SH-SY5Y (cell line): ENCODE results near the gene MLLT11.

ENCODE experiments used
- GATA2 ChIP-seq: IDR thresholded peaks from 2 replicates; pipeline ENCODE4 v1.6.1; 2011; ENCODE audit warnings: mild to moderate bottlenecking, low read depth, low read length
- GATA3 ChIP-seq: IDR thresholded peaks from 2 replicates; pipeline ENCODE4 v1.6.1; 2011; ENCODE audit warnings: low read depth, mild to moderate bottlenecking, low read length, moderate library complexity

The MLLT11 gene

GRCh38 chr1:151060007-151060656 is at the start of gene MLLT11:
Gene MLLT11, plus strand, starts transcription at chr1:151060397. Its CDS starts 6,828 bp downstream, at chr1:151067225.
- 0 out of 2 replicates have a peak, but pooled peaks have one; percentile 15 for TF ChIP-seq GATA2
- TF ChIP-seq GATA3: no peak

- TF ChIP-seq GATA3: no peak
These were observed 48.9 kb upstream of the MLLT11 start for GRCh38 chr1:151011154-151011850.

GRCh38 chr1:151012684-151013471 is 47.3 kb upstream of the MLLT11 start:
- TF ChIP-seq GATA2 (no peak), GATA3 (no peak)

- TF ChIP-seq GATA3 (no peak), GATA2 (no peak)
These were observed 46.7 kb upstream of the MLLT11 start for GRCh38 chr1:151013518-151013917.

- TF ChIP-seq GATA2 (no peak), GATA3 (no peak)
These were observed 35.6 kb upstream of the MLLT11 start for GRCh38 chr1:151024540-151025146.

GRCh38 chr1:151026460-151026859 is 33.7 kb upstream of the MLLT11 start:
- TF ChIP-seq GATA3: no peak
- no peak for TF ChIP-seq GATA2

GRCh38 chr1:151032164-151032563 is 28.0 kb upstream of the MLLT11 start:
- TF ChIP-seq GATA3: no peak
- TF ChIP-seq GATA2: no peak

GRCh38 chr1:151035167-151035566 is 25.0 kb upstream of the MLLT11 start:
- no peak for TF ChIP-seq GATA3
- no peak for TF ChIP-seq GATA2

- no peak for TF ChIP-seq GATA3
- TF ChIP-seq GATA2: no peak
These were observed 23.8 kb upstream of the MLLT11 start, which contains the start of gene BNIPL for GRCh38 chr1:151036356-151036755. Gene BNIPL, plus strand, starts transcription at chr1:151036586. Its CDS starts 140 bp downstream, at chr1:151036726.

GRCh38 chr1:151037032-151037431 is 23.2 kb upstream of the MLLT11 start:
- TF ChIP-seq GATA2: no peak
- no peak for TF ChIP-seq GATA3

- TF ChIP-seq GATA3: no peak
- no peak for TF ChIP-seq GATA2
These were observed 20.7 kb upstream of the MLLT11 start for GRCh38 chr1:151039521-151039920.

- no peak for TF ChIP-seq GATA3
- TF ChIP-seq GATA2: no peak
These were observed 17.0 kb upstream of the MLLT11 start for GRCh38 chr1:151043163-151043562.

- no peak for TF ChIP-seq GATA3
- TF ChIP-seq GATA2: no peak
These were observed 12.6 kb upstream of the MLLT11 start, which contains the start of gene C1orf56 for GRCh38 chr1:151047591-151047924. Gene C1orf56, plus strand, starts transcription at chr1:151047751. Its CDS starts 97 bp downstream, at chr1:151047848.
